ENCODE results near the gene CD300LB. TPM values are rescaled to one million over a fixed set of nuclear protein-coding genes. Genes with fewer than 3 reads are reported as not detected.

CD300LB gene
- total RNA-seq, 1 experiment from 2014 or later = not detected

DNA sequence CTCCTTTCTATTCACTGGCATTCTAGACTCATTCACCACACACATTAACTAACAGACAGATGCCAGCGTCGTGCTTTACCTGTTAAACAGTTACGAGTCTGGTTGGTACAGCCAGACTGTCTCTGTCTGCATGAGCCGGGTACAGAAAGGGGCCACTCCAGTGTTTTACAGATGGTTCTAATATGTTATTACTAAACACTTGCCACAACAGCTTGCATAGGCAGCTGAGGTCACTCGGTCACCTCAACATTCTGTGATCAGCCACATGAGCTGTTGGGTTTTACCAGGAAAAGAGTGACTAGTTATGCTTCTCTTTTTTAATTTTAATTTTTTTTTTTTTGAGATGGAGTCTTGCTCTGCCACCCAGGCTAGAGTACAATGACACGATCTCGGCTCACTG is 39.6 kb downstream of the CD300LB start:
- Mint-ChIP-seq H3K9me3 (peaks cover 26% of the 10 kb centered on the region), H3K27me3 (ENCODE audit: low read depth) (peaks cover 13% of the 10 kb centered on the region), H3K4me1 (peaks cover 3% of the 10 kb centered on the region; the same call in 1 of the 2 replicates), H3K4me3 (no peak overlapping the region), H3K36me3 (peaks cover 9% of the 10 kb centered on the region), H3K27ac (no peak overlapping the region)
- ATAC-seq (no peak), DNase-seq (ENCODE audit: low spot score) (no peak)
- POLR2A ChIA-PET = no interaction called here
- CTCF ChIA-PET = interaction anchor here (0.7 to 2.9 kb wide), 5 partner anchors 111 to 186 kb away, joined by 3 to 22 read pairs (median 4); partner anchors contain the start of genes BTBD17 and GPR142
- TF ChIP-seq ESRRA (CRISPR knock-in tag; IDR thresholded peaks at IDR 0.05; ENCODE audit: borderline replicate concordance) = no peak
- TF ChIP-seq, protein P1, sequence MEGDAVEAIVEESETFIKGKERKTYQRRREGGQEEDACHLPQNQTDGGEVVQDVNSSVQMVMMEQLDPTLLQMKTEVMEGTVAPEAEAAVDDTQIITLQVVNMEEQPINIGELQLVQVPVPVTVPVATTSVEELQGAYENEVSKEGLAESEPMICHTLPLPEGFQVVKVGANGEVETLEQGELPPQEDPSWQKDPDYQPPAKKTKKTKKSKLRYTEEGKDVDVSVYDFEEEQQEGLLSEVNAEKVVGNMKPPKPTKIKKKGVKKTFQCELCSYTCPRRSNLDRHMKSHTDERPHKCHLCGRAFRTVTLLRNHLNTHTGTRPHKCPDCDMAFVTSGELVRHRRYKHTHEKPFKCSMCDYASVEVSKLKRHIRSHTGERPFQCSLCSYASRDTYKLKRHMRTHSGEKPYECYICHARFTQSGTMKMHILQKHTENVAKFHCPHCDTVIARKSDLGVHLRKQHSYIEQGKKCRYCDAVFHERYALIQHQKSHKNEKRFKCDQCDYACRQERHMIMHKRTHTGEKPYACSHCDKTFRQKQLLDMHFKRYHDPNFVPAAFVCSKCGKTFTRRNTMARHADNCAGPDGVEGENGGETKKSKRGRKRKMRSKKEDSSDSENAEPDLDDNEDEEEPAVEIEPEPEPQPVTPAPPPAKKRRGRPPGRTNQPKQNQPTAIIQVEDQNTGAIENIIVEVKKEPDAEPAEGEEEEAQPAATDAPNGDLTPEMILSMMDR (IDR thresholded peaks at IDR 0.05) = no peak
- TF ChIP-seq EMX1 (CRISPR knock-in tag; IDR thresholded peaks at IDR 0.05) = no peak
- TF ChIP-seq, protein P2, sequence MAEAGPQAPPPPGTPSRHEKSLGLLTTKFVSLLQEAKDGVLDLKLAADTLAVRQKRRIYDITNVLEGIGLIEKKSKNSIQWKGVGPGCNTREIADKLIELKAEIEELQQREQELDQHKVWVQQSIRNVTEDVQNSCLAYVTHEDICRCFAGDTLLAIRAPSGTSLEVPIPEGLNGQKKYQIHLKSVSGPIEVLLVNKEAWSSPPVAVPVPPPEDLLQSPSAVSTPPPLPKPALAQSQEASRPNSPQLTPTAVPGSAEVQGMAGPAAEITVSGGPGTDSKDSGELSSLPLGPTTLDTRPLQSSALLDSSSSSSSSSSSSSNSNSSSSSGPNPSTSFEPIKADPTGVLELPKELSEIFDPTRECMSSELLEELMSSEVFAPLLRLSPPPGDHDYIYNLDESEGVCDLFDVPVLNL (CRISPR knock-in tag; IDR thresholded peaks at IDR 0.05; ENCODE audit: borderline replicate concordance, low read depth) = no peak
- TF ChIP-seq TP53 (CRISPR knock-in tag; IDR thresholded peaks at IDR 0.05) = no peak
- TF ChIP-seq JAZF1 (CRISPR knock-in tag; IDR thresholded peaks at IDR 0.05) = no peak
- TF ChIP-seq, protein P3, sequence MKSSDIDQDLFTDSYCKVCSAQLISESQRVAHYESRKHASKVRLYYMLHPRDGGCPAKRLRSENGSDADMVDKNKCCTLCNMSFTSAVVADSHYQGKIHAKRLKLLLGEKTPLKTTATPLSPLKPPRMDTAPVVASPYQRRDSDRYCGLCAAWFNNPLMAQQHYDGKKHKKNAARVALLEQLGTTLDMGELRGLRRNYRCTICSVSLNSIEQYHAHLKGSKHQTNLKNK (CRISPR knock-in tag; IDR thresholded peaks at IDR 0.05) = no peak
- TF ChIP-seq, protein P4, sequence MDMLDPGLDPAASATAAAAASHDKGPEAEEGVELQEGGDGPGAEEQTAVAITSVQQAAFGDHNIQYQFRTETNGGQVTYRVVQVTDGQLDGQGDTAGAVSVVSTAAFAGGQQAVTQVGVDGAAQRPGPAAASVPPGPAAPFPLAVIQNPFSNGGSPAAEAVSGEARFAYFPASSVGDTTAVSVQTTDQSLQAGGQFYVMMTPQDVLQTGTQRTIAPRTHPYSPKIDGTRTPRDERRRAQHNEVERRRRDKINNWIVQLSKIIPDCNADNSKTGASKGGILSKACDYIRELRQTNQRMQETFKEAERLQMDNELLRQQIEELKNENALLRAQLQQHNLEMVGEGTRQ (CRISPR knock-in tag; IDR thresholded peaks at IDR 0.05) = no peak
- TF ChIP-seq RORB (CRISPR knock-in tag; IDR thresholded peaks at IDR 0.05) = no peak
- TF ChIP-seq ZNF138 (CRISPR knock-in tag; conservative IDR thresholded peaks at IDR 0.05) = no peak
- no peak for TF ChIP-seq FOXJ3 (CRISPR knock-in tag; IDR thresholded peaks at IDR 0.05; ENCODE audit: borderline replicate concordance)
- no peak for TF ChIP-seq RELA (CRISPR knock-in tag; IDR thresholded peaks at IDR 0.05; ENCODE audit: borderline replicate concordance)
- TF ChIP-seq, protein P5, sequence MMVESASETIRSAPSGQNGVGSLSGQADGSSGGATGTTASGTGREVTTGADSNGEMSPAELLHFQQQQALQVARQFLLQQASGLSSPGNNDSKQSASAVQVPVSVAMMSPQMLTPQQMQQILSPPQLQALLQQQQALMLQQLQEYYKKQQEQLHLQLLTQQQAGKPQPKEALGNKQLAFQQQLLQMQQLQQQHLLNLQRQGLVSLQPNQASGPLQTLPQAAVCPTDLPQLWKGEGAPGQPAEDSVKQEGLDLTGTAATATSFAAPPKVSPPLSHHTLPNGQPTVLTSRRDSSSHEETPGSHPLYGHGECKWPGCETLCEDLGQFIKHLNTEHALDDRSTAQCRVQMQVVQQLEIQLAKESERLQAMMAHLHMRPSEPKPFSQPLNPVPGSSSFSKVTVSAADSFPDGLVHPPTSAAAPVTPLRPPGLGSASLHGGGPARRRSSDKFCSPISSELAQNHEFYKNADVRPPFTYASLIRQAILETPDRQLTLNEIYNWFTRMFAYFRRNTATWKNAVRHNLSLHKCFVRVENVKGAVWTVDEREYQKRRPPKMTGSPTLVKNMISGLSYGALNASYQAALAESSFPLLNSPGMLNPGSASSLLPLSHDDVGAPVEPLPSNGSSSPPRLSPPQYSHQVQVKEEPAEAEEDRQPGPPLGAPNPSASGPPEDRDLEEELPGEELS (CRISPR knock-in tag; IDR thresholded peaks at IDR 0.05) = no peak
- no peak for TF ChIP-seq ZNF121 (CRISPR knock-in tag; IDR thresholded peaks at IDR 0.05)
- TF ChIP-seq, protein P6, sequence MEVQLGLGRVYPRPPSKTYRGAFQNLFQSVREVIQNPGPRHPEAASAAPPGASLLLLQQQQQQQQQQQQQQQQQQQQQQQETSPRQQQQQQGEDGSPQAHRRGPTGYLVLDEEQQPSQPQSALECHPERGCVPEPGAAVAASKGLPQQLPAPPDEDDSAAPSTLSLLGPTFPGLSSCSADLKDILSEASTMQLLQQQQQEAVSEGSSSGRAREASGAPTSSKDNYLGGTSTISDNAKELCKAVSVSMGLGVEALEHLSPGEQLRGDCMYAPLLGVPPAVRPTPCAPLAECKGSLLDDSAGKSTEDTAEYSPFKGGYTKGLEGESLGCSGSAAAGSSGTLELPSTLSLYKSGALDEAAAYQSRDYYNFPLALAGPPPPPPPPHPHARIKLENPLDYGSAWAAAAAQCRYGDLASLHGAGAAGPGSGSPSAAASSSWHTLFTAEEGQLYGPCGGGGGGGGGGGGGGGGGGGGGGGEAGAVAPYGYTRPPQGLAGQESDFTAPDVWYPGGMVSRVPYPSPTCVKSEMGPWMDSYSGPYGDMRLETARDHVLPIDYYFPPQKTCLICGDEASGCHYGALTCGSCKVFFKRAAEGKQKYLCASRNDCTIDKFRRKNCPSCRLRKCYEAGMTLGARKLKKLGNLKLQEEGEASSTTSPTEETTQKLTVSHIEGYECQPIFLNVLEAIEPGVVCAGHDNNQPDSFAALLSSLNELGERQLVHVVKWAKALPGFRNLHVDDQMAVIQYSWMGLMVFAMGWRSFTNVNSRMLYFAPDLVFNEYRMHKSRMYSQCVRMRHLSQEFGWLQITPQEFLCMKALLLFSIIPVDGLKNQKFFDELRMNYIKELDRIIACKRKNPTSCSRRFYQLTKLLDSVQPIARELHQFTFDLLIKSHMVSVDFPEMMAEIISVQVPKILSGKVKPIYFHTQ (CRISPR knock-in tag; IDR thresholded peaks at IDR 0.05) = no peak

DNA sequence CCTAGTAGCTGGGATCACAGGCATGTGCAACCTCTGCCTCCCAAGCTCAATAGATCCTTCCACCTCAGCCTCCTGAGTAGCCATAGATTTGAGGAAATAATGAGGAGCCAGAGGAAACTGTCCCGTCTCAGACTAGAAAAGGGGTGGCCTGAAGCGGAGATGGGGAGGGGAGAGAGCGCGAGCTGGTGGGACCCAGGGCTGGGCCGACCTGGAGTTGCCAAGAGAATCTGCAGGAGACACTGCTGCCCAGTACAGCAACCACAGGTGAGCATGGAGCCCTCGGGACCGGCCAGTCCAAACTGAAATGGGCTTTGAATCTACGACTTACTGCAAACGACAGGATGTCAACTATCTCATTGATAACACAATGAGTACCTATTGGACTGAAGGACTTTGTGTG is 40.6 kb downstream of the CD300LB start:
- Mint-ChIP-seq H3K4me3 (no peak overlapping the region), H3K9me3 (peaks cover 26% of the 10 kb centered on the region), H3K36me3 (peaks cover 9% of the 10 kb centered on the region), H3K27me3 (ENCODE audit: low read depth) (peaks cover 13% of the 10 kb centered on the region), H3K4me1 (peaks cover 3% of the 10 kb centered on the region; the same call in 1 of the 2 replicates), H3K27ac (no peak overlapping the region)
- ChIA-PET CTCF (interaction anchor here (1.2 to 2.9 kb wide), 3 partner anchors 111 to 129 kb away, joined by 4 to 22 read pairs (median 6); partner anchors contain the start of genes BTBD17 and GPR142), POLR2A (interaction anchor here (0.7 kb wide), 1 partner anchor 92 kb away, joined by 3 read pairs; no protein-coding TSS in a partner anchor)
- DNase-seq (ENCODE audit: low spot score) (no peak), ATAC-seq (no peak)
- TF ChIP-seq, protein P7, sequence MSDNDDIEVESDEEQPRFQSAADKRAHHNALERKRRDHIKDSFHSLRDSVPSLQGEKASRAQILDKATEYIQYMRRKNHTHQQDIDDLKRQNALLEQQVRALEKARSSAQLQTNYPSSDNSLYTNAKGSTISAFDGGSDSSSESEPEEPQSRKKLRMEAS (CRISPR knock-in tag; IDR thresholded peaks at IDR 0.05) = no peak
- TF ChIP-seq ESRRA (CRISPR knock-in tag; IDR thresholded peaks at IDR 0.05; ENCODE audit: borderline replicate concordance) (no peak), IRF2 (CRISPR knock-in tag; IDR thresholded peaks at IDR 0.05; ENCODE audit: borderline replicate concordance, low read depth) (no peak)
- TF ChIP-seq, protein P8, sequence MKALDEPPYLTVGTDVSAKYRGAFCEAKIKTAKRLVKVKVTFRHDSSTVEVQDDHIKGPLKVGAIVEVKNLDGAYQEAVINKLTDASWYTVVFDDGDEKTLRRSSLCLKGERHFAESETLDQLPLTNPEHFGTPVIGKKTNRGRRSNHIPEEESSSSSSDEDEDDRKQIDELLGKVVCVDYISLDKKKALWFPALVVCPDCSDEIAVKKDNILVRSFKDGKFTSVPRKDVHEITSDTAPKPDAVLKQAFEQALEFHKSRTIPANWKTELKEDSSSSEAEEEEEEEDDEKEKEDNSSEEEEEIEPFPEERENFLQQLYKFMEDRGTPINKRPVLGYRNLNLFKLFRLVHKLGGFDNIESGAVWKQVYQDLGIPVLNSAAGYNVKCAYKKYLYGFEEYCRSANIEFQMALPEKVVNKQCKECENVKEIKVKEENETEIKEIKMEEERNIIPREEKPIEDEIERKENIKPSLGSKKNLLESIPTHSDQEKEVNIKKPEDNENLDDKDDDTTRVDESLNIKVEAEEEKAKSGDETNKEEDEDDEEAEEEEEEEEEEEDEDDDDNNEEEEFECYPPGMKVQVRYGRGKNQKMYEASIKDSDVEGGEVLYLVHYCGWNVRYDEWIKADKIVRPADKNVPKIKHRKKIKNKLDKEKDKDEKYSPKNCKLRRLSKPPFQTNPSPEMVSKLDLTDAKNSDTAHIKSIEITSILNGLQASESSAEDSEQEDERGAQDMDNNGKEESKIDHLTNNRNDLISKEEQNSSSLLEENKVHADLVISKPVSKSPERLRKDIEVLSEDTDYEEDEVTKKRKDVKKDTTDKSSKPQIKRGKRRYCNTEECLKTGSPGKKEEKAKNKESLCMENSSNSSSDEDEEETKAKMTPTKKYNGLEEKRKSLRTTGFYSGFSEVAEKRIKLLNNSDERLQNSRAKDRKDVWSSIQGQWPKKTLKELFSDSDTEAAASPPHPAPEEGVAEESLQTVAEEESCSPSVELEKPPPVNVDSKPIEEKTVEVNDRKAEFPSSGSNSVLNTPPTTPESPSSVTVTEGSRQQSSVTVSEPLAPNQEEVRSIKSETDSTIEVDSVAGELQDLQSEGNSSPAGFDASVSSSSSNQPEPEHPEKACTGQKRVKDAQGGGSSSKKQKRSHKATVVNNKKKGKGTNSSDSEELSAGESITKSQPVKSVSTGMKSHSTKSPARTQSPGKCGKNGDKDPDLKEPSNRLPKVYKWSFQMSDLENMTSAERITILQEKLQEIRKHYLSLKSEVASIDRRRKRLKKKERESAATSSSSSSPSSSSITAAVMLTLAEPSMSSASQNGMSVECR (CRISPR knock-in tag; IDR thresholded peaks at IDR 0.05; ENCODE audit: borderline replicate concordance) = no peak
- TF ChIP-seq, protein P5 (CRISPR knock-in tag; IDR thresholded peaks at IDR 0.05) = no peak
